Measurements from ENCODE around the gene AAR2. TPM values are rescaled to one million over a fixed set of nuclear protein-coding genes. Genes with fewer than 3 reads are reported as not detected.

The AAR2 gene
- total RNA-seq, 4 donors from 2014 or later = 24.5 to 35.6 (median 28.6) TPM

DNA sequence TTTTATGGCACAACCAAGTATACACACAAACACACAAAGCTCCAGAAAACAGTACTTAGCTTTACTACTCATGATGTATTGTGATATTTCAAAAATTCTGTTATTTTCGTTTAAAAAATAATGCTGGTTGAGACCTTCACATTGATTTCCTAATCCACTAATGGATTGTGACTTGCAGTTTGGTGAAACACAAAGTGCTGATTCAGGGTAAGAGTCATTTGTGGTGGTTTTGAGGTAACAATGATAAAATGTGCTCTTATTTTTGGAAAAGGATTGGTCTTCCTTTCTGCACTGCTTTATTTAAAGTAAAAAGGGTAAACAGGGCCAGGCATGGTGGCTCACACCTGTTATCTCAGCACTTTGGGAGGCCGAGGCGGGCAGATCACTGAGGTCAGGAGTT, 1.9 kb downstream of the AAR2 start:
- Histone ChIP-seq H3K27me3 (no peaks in the 10 kb centered on the region), H3K27ac (no peak overlapping the region), H3K36me3 (peaks cover 0 to 39% (median 5%) of the 10 kb centered on the region in 3 donors), H3K4me1 (peaks cover 0 to 54% (median 20%) of the 10 kb centered on the region in 4 donors), H3K9me3 (no peaks in the 10 kb centered on the region), H3K4me3 (no peak overlapping the region)
- DNase-seq (ENCODE audit: low spot score in 2 of 2) = no peak
- WGBS, 2 donors = 88 to 90% methylated on average over 3 of the region's 3 CpGs
- TF ChIP-seq EP300 (IDR thresholded peaks at IDR 0.05) = no peak
- no peak for TF ChIP-seq POLR2A (IDR thresholded peaks at IDR 0.05)
- TF ChIP-seq, protein P1, sequence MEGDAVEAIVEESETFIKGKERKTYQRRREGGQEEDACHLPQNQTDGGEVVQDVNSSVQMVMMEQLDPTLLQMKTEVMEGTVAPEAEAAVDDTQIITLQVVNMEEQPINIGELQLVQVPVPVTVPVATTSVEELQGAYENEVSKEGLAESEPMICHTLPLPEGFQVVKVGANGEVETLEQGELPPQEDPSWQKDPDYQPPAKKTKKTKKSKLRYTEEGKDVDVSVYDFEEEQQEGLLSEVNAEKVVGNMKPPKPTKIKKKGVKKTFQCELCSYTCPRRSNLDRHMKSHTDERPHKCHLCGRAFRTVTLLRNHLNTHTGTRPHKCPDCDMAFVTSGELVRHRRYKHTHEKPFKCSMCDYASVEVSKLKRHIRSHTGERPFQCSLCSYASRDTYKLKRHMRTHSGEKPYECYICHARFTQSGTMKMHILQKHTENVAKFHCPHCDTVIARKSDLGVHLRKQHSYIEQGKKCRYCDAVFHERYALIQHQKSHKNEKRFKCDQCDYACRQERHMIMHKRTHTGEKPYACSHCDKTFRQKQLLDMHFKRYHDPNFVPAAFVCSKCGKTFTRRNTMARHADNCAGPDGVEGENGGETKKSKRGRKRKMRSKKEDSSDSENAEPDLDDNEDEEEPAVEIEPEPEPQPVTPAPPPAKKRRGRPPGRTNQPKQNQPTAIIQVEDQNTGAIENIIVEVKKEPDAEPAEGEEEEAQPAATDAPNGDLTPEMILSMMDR (IDR thresholded peaks at IDR 0.05) = no peak

- TF ChIP-seq, protein P1 (IDR thresholded peaks at IDR 0.05) = no peak
- TF ChIP-seq EP300 (IDR thresholded peaks at IDR 0.05) (no peak), POLR2A (IDR thresholded peaks at IDR 0.05) (no peak)
- 60 to 68% methylated on average over 3 of the region's 3 CpGs for WGBS, 2 donors
- Histone ChIP-seq H3K9me3 (no peaks in the 10 kb centered on the region), H3K36me3 (peaks cover 0 to 45% (median 5%) of the 10 kb centered on the region in 3 donors), H3K4me1 (peaks cover 0 to 54% (median 20%) of the 10 kb centered on the region in 4 donors), H3K27me3 (no peaks in the 10 kb centered on the region), H3K4me3 (no peak overlapping the region), H3K27ac (no peak overlapping the region)
- DNase-seq (ENCODE audit: low spot score in 2 of 2) = no peak
Observed at GRCh38 chr20:36238760-36239159, 2.5 kb downstream of the AAR2 start.

- WGBS, 2 donors = 90 to 94% methylated on average over 11 to 12 of the region's 12 CpGs
- no peak overlapping the region for H3K27ac ChIP-seq
- H3K36me3 ChIP-seq = peaks cover 5 to 58% (median 5%) of the 10 kb centered on the region in 3 donors
- no peak overlapping the region for H3K4me3 ChIP-seq
- H3K4me1 ChIP-seq = peaks cover 0 to 54% (median 20%) of the 10 kb centered on the region in 4 donors
- H3K27me3 ChIP-seq = no peaks in the 10 kb centered on the region
- H3K9me3 ChIP-seq = no peaks in the 10 kb centered on the region
- TF ChIP-seq, protein P1 (IDR thresholded peaks at IDR 0.05) = no peak
- TF ChIP-seq EP300 (IDR thresholded peaks at IDR 0.05) (no peak), POLR2A (IDR thresholded peaks at IDR 0.05) (no peak)
- DNase-seq (ENCODE audit: low spot score in 2 of 2) = no peak
Observed at GRCh38 chr20:36240076-36240475, 3.8 kb downstream of the AAR2 start.

- H3K4me1 ChIP-seq = peaks cover 0 to 43% (median 16%) of the 10 kb centered on the region in 4 donors
- H3K36me3 ChIP-seq = peaks cover 5 to 74% (median 18%) of the 10 kb centered on the region in 3 donors
- TF ChIP-seq POLR2A (IDR thresholded peaks at IDR 0.05) = no peak
- TF ChIP-seq, protein P1 (IDR thresholded peaks at IDR 0.05) = no peak
- no peak for TF ChIP-seq EP300 (IDR thresholded peaks at IDR 0.05)
- H3K9me3 ChIP-seq = no peaks in the 10 kb centered on the region
- H3K4me3 ChIP-seq = no peak overlapping the region
- no peak overlapping the region for H3K27ac ChIP-seq
- WGBS, 2 donors = 81 to 93% methylated on average over 4 of the region's 4 CpGs
- H3K27me3 ChIP-seq = no peaks in the 10 kb centered on the region
- DNase-seq (ENCODE audit: low spot score in 2 of 2) = no peak
Observed at GRCh38 chr20:36241678-36242077, 5.4 kb downstream of the AAR2 start.

GRCh38 chr20:36243726-36244125, 7.4 kb downstream of the AAR2 start:
- 78 to 84% methylated on average over 1 of the region's 1 CpG for WGBS, 2 donors
- Histone ChIP-seq H3K9me3 (no peaks in the 10 kb centered on the region), H3K4me3 (no peak overlapping the region), H3K27me3 (no peaks in the 10 kb centered on the region), H3K36me3 (peaks cover 5 to 95% (median 18%) of the 10 kb centered on the region in 3 donors), H3K4me1 (peaks cover 0 to 25% (median 0%) of the 10 kb centered on the region in 4 donors), H3K27ac (no peak overlapping the region)
- no peak for DNase-seq (ENCODE audit: low spot score in 2 of 2)
- TF ChIP-seq POLR2A (IDR thresholded peaks at IDR 0.05) = no peak
- TF ChIP-seq, protein P1 (IDR thresholded peaks at IDR 0.05) = no peak
- TF ChIP-seq EP300 (IDR thresholded peaks at IDR 0.05) = no peak

All from tibial nerve (tissue), 4 donors.